Panc1 (cell line): ENCODE data around the gene LIN28B. TPM values are rescaled to one million over a fixed set of nuclear protein-coding genes. Genes with fewer than 3 reads are reported as not detected.

ENCODE experiments used
- ATAC-seq: fragments of 200-7000 bp; cut with Tn5 transposase; 2 replicates; pipeline ENCODE4 v1.9.1; 2020; ENCODE audit warnings: mild to moderate bottlenecking, moderate library complexity
- BruUV-seq: library from RNA; stranded (reverse); fragments of 400-500 nt; replicated peaks from 2 replicates; lab custom pipeline; 2021; lab: Mats Ljungman, UMichigan
- CTCF ChIA-PET: fragments of 300-600 bp; sonication (Branson Sonifier 250); formaldehyde crosslinking; loops from one replicate; lab custom pipeline; 2022; ENCODE audit warnings: antibody characterized with exemption; lab: Charles Lee
- POLR2A ChIA-PET: fragments of 300-600 bp; sonication (Branson Sonifier 250); formaldehyde crosslinking; loops from one replicate; lab custom pipeline; 2022; ENCODE audit warnings: antibody characterized with exemption; lab: Charles Lee
- DNase-seq: peaks from one replicate; pipeline ENCODE4 v3.0.0-alpha.2; 2010; ENCODE audit warnings: low read depth, low spot score
- H3K27ac ChIP-seq: 2 replicates; pipeline ENCODE4 v1.5.1; 2011; ENCODE audit warnings: mild to moderate bottlenecking, low read length, inconsistent platforms
- H3K27me3 ChIP-seq: fragments of 200-500 bp; sonication (Bioruptor generic); 2 replicates; pipeline ENCODE4 v1.6.0; 2014; ENCODE audit warnings: low read length, inconsistent platforms; ENCODE audit not compliant: control insufficient read depth, insufficient read depth
- H3K36me3 ChIP-seq: fragments of 200-500 bp; sonication (Bioruptor generic); 2 replicates; pipeline ENCODE4 v1.5.1; 2014; ENCODE audit warnings: inconsistent platforms, mild to moderate bottlenecking, low read length, moderate library complexity; ENCODE audit not compliant: control insufficient read depth, insufficient read depth
- H3K4me1 ChIP-seq: 2 replicates; pipeline ENCODE4 v1.5.1; 2011; ENCODE audit warnings: inconsistent platforms, mild to moderate bottlenecking, low read length, moderate library complexity; ENCODE audit not compliant: control insufficient read depth, insufficient read depth
- H3K4me3 ChIP-seq, 2 experiments: 2 replicates each; pipeline ENCODE4 v1.5.1; 2011 to 2012; ENCODE audit warnings: low read depth in 2 of 2, low read length in 2 of 2, mild to moderate bottlenecking in 2 of 2, inconsistent platforms in 1 of 2, moderate library complexity in 1 of 2
- H3K9me3 ChIP-seq: fragments of 200-500 bp; sonication (Bioruptor generic); 2 replicates; pipeline ENCODE4 v1.5.1; 2014; ENCODE audit warnings: low read depth, mild to moderate bottlenecking, inconsistent platforms, low read length, moderate library complexity; ENCODE audit not compliant: control insufficient read depth, insufficient read depth
- POLR2AphosphoS5 ChIP-seq: IDR thresholded peaks from 2 replicates; pipeline ENCODE4 v1.6.1; 2012; ENCODE audit warnings: mild to moderate bottlenecking, low read depth, low read length, moderate library complexity
- SIN3A ChIP-seq: IDR thresholded peaks from 2 replicates; pipeline ENCODE4 v1.6.1; 2012; ENCODE audit warnings: low read depth, mild to moderate bottlenecking, low read length, moderate library complexity, borderline replicate concordance; ENCODE audit not compliant: insufficient read depth
- TCF7L2 ChIP-seq: IDR thresholded peaks from 2 replicates; pipeline ENCODE4 v1.6.1; 2011; ENCODE audit warnings: mild to moderate bottlenecking, low read depth, low read length, inconsistent platforms
- in situ Hi-C: cut with HindIII; loops from 2 replicates; pipeline ENCODE4 v1.10.0; 2016; ENCODE audit warnings: low sequenced_read_pairs, low pct_unique_long_range_greater_than_20kb
- intact Hi-C: fragments of 100-400 bp; cut with micrococcal nuclease; formaldehyde crosslinking; loops from one replicate; pipeline ENCODE4 v1.10.0; 2022; ENCODE audit not compliant: unreplicated experiment
- total RNA-seq: library from RNA; stranded (reverse); gene quantifications from one replicate; pipeline ENCODE4 v1.2.1, GENCODE V29; 2021; ENCODE audit not compliant: unreplicated experiment
- TF ChIP-seq, protein P1 (sequence below): fragments of 450-650 bp; IDR thresholded peaks from 2 replicates; pipeline ENCODE4 v1.5.1; 2017; ENCODE audit warnings: mild to moderate bottlenecking
- TF ChIP-seq, protein P2 (sequence below), 2 experiments: IDR thresholded peaks; 2 replicates each; pipeline ENCODE4 v1.6.1; 2011 to 2012; ENCODE audit warnings: low read depth in 2 of 2, control low read depth in 1 of 2, low read length in 1 of 2, mild to moderate bottlenecking in 1 of 2, moderate library complexity in 1 of 2; ENCODE audit not compliant: insufficient read depth in 1 of 2

The LIN28B gene
- total RNA-seq, 1 experiment from 2014 or later, result 5.8 TPM

DNA sequence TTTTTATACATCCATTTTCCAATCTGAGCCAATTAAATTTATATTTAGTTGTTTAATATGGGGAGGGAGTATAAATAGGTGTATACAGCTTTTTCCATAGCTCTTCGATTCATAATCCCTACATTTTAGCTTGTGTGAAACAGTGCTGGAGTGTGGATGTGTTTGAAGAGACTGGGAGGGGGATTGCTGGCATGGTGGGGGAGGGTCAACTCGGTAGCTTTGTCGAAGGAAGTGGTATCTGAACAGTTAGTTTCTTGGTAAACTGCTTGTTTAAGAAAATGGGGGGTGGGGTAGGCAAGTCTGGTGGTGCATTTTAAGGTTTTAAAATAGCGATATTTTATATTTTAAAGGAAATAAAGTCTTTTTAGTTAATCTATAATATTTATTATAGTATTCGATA, 1.4 kb upstream of the LIN28B start:
- POLR2A ChIA-PET, result interaction anchor here (0.6 kb wide), 1 partner anchor 129 kb away, joined by 11 read pairs; no protein-coding TSS in a partner anchor
- in situ Hi-C loops (no loop called here), intact Hi-C loops (loop anchor here (5.0 kb wide), 1 partner anchor 163 kb away; no protein-coding TSS in a partner anchor)
- TF ChIP-seq POLR2AphosphoS5, result no peak
- TF ChIP-seq SIN3A, result no peak
- TF ChIP-seq, protein P1, sequence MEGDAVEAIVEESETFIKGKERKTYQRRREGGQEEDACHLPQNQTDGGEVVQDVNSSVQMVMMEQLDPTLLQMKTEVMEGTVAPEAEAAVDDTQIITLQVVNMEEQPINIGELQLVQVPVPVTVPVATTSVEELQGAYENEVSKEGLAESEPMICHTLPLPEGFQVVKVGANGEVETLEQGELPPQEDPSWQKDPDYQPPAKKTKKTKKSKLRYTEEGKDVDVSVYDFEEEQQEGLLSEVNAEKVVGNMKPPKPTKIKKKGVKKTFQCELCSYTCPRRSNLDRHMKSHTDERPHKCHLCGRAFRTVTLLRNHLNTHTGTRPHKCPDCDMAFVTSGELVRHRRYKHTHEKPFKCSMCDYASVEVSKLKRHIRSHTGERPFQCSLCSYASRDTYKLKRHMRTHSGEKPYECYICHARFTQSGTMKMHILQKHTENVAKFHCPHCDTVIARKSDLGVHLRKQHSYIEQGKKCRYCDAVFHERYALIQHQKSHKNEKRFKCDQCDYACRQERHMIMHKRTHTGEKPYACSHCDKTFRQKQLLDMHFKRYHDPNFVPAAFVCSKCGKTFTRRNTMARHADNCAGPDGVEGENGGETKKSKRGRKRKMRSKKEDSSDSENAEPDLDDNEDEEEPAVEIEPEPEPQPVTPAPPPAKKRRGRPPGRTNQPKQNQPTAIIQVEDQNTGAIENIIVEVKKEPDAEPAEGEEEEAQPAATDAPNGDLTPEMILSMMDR, result no peak
- no peaks in the 10 kb centered on the region; the same call in 1 of the 2 replicates for H3K27me3 ChIP-seq
- peak overlapping the region; percentile 71 to 86 for H3K4me3 ChIP-seq
- ATAC-seq (no peak), DNase-seq (no peak)
- no peaks in the 10 kb centered on the region for H3K36me3 ChIP-seq
- CTCF ChIA-PET, result no interaction called here
- no TSS peak for BruUV-seq
- H3K9me3 ChIP-seq, result no peaks in the 10 kb centered on the region
- peak overlapping the region; percentile 97 for H3K27ac ChIP-seq
- peaks cover 15% of the 10 kb centered on the region for H3K4me1 ChIP-seq

DNA sequence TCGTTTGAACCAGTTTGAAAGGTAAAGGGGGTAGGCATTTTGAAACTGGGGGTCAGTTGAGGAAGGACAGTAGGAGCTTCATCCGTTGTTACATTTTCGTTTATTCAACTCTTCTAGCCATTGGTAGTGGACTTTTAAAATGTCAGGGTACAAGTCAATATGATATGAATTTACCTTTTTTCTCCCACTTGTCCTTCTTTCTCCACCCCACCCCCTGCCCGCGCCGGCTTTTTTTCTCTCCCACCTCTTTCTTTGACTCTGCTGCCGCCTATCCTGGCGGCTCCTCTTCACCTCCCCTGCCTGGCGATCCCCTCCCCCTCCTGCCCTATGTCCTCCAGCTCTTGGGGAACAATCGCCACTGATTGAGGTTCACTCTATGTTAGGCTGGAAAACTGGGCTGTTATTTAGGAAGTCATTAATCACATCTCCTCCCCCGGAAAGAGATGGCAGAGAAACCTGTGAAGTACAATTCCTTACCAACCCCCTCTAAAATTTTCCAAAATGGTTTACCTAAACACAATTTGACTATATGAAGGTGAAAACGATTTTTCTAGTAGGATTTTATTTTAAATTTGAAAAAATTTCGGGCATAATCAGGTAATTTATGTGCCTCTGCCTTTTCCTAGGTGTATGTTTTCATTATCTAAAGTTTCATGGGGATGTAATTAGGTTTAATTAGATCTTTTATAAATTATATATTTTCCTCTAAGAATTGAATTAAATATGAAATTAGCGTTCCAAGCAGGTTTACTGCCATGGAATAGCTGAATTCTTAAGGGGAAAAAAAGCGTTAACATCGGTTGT, 778 bp upstream of the LIN28B start:
- BruUV-seq, result no TSS peak
- Histone ChIP-seq H3K4me3 (peak overlapping the region; percentile 71 to 86), H3K27me3 (no peaks in the 10 kb centered on the region; the same call in 1 of the 2 replicates), H3K4me1 (peaks cover 15% of the 10 kb centered on the region), H3K9me3 (no peaks in the 10 kb centered on the region), H3K27ac (peak overlapping the region; percentile 97), H3K36me3 (no peaks in the 10 kb centered on the region)
- TF ChIP-seq TCF7L2 (0 out of 2 replicates have a peak, but pooled peaks have one; percentile 28), POLR2AphosphoS5 (no peak), SIN3A (no peak)
- TF ChIP-seq, protein P1, result peak; percentile 52
- TF ChIP-seq, protein P2, sequence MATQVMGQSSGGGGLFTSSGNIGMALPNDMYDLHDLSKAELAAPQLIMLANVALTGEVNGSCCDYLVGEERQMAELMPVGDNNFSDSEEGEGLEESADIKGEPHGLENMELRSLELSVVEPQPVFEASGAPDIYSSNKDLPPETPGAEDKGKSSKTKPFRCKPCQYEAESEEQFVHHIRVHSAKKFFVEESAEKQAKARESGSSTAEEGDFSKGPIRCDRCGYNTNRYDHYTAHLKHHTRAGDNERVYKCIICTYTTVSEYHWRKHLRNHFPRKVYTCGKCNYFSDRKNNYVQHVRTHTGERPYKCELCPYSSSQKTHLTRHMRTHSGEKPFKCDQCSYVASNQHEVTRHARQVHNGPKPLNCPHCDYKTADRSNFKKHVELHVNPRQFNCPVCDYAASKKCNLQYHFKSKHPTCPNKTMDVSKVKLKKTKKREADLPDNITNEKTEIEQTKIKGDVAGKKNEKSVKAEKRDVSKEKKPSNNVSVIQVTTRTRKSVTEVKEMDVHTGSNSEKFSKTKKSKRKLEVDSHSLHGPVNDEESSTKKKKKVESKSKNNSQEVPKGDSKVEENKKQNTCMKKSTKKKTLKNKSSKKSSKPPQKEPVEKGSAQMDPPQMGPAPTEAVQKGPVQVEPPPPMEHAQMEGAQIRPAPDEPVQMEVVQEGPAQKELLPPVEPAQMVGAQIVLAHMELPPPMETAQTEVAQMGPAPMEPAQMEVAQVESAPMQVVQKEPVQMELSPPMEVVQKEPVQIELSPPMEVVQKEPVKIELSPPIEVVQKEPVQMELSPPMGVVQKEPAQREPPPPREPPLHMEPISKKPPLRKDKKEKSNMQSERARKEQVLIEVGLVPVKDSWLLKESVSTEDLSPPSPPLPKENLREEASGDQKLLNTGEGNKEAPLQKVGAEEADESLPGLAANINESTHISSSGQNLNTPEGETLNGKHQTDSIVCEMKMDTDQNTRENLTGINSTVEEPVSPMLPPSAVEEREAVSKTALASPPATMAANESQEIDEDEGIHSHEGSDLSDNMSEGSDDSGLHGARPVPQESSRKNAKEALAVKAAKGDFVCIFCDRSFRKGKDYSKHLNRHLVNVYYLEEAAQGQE (IDR thresholded peaks at IDR 0.05; ENCODE audit: insufficient read depth in 1 of 2, low read depth in 2 of 2, low read length in 1 of 2), result no peak
- DNase-seq (no peak), ATAC-seq (peak; percentile 57)
- in situ Hi-C loops, result no loop called here
- ChIA-PET POLR2A (no interaction called here), CTCF (no interaction called here)
- intact Hi-C loops, result loop anchor here (5.0 kb wide), 1 partner anchor 164 kb away; no protein-coding TSS in a partner anchor
